ENCODE results near the gene DCHS2.

DCHS2 gene

GRCh38 chr4:154491341-154492271 lies at the start of gene DCHS2:
Gene DCHS2, minus strand, starts transcription at chr4:154491799. Its CDS starts 444 bp downstream, at chr4:154491355.
- no peak for DNase-seq (ENCODE audit: low read depth in 2 of 2)

GRCh38 chr4:154534296-154534695 lies 42.7 kb upstream of the DCHS2 start:
- DNase-seq (ENCODE audit: low read depth in 2 of 2) = no peak

GRCh38 chr4:154529728-154530519 lies 38.3 kb upstream of the DCHS2 start:
- no peak for DNase-seq (ENCODE audit: low read depth in 2 of 2)

- no peak for DNase-seq (ENCODE audit: low read depth in 2 of 2)
Observed at GRCh38 chr4:154528869-154529268, 37.3 kb upstream of the DCHS2 start.

GRCh38 chr4:154527308-154527707 lies 35.7 kb upstream of the DCHS2 start:
- DNase-seq (ENCODE audit: low read depth in 2 of 2) = no peak

- no peak for DNase-seq (ENCODE audit: low read depth in 2 of 2)
Observed at GRCh38 chr4:154526151-154526550, 34.6 kb upstream of the DCHS2 start.

GRCh38 chr4:154521607-154522006 lies 30.0 kb upstream of the DCHS2 start:
- no peak for DNase-seq (ENCODE audit: low read depth in 2 of 2)

- no peak for DNase-seq (ENCODE audit: low read depth in 2 of 2)
Observed at GRCh38 chr4:154519214-154519613, 27.6 kb upstream of the DCHS2 start.

GRCh38 chr4:154517591-154517990 lies 26.0 kb upstream of the DCHS2 start:
- DNase-seq (ENCODE audit: low read depth in 2 of 2) = no peak

GRCh38 chr4:154516318-154517029 lies 24.9 kb upstream of the DCHS2 start:
- no peak for DNase-seq (ENCODE audit: low read depth in 2 of 2)

GRCh38 chr4:154511981-154512380 lies 20.4 kb upstream of the DCHS2 start:
- no peak for DNase-seq (ENCODE audit: low read depth in 2 of 2)

- no peak for DNase-seq (ENCODE audit: low read depth in 2 of 2)
Observed at GRCh38 chr4:154511548-154511947, 19.9 kb upstream of the DCHS2 start.

- DNase-seq (ENCODE audit: low read depth in 2 of 2) = no peak
Observed at GRCh38 chr4:154507156-154507555, 15.6 kb upstream of the DCHS2 start.

GRCh38 chr4:154506253-154506652 lies 14.7 kb upstream of the DCHS2 start:
- DNase-seq (ENCODE audit: low read depth in 2 of 2) = no peak

GRCh38 chr4:154503598-154503997 lies 12.0 kb upstream of the DCHS2 start:
- DNase-seq (ENCODE audit: low read depth in 2 of 2) = no peak

GRCh38 chr4:154502111-154502510 lies 10.5 kb upstream of the DCHS2 start:
- DNase-seq (ENCODE audit: low read depth in 2 of 2) = no peak

GRCh38 chr4:154497889-154498288 lies 6.3 kb upstream of the DCHS2 start:
- DNase-seq (ENCODE audit: low read depth in 2 of 2) = no peak

- no peak for DNase-seq (ENCODE audit: low read depth in 2 of 2)
Observed at GRCh38 chr4:154495867-154496266, 4.3 kb upstream of the DCHS2 start.

- DNase-seq (ENCODE audit: low read depth in 2 of 2) = no peak
Observed at GRCh38 chr4:154492288-154492687, 689 bp upstream of the DCHS2 start.

GRCh38 chr4:154490583-154491340 lies 837 bp downstream of the DCHS2 start:
- no peak for DNase-seq (ENCODE audit: low read depth in 2 of 2)

GRCh38 chr4:154490234-154490582 lies 1.4 kb downstream of the DCHS2 start:
- no peak for DNase-seq (ENCODE audit: low read depth in 2 of 2)

Measured in activated CD8-positive, alpha-beta memory T cell treated with anti-CD3 and anti-CD28 coated beads for 4 hours (primary cell).